Uterus (tissue), 2 donors: Measurements from ENCODE around the gene ARFGEF3.

ENCODE experiments used
- POLR2A ChIP-seq, 2 donors: fragments of 450-650 bp; IDR thresholded peaks; one replicate each; pipeline ENCODE4 v1.6.1; 2016; ENCODE audit warnings: antibody characterized with exemption in 2 of 2, mild to moderate bottlenecking in 1 of 2, moderate library complexity in 1 of 2
- TF ChIP-seq, protein P1 (sequence below), 4 experiments: fragments of 200-600 bp in 2 of 4; fragments of 450-650 bp in 2 of 4; sonication (generic) in 2 of 4; IDR thresholded peaks; one replicate each; pipeline ENCODE4 v1.5.1; 2016 to 2019; ENCODE audit warnings: antibody characterized with exemption in 4 of 4, mild to moderate bottlenecking in 2 of 4, moderate library complexity in 1 of 4

DNA sequence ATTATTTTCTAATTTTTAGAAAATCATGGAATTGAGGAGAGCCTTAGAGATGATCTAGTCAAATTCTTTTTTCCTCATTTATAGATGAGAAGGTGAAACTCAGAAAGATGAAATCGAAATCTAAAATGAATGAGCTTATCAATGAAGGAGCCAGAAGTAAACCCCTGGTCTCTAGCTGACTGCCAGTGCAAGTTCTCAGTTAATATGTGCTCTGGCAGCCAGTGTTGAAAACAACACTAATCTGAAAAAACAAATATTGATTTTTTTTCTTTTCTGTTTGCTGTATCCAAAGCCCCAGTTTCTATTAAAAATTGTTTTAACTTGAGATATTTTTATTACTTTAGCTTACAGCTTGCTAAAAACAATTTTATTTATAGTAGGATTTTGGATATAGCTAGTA, 78.0 kb downstream of the ARFGEF3 start:
- TF ChIP-seq, protein P1, sequence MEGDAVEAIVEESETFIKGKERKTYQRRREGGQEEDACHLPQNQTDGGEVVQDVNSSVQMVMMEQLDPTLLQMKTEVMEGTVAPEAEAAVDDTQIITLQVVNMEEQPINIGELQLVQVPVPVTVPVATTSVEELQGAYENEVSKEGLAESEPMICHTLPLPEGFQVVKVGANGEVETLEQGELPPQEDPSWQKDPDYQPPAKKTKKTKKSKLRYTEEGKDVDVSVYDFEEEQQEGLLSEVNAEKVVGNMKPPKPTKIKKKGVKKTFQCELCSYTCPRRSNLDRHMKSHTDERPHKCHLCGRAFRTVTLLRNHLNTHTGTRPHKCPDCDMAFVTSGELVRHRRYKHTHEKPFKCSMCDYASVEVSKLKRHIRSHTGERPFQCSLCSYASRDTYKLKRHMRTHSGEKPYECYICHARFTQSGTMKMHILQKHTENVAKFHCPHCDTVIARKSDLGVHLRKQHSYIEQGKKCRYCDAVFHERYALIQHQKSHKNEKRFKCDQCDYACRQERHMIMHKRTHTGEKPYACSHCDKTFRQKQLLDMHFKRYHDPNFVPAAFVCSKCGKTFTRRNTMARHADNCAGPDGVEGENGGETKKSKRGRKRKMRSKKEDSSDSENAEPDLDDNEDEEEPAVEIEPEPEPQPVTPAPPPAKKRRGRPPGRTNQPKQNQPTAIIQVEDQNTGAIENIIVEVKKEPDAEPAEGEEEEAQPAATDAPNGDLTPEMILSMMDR (IDR thresholded peaks at IDR 0.05): no peak
- TF ChIP-seq POLR2A (IDR thresholded peaks at IDR 0.05): no peak
